Trophoblast cell (in vitro differentiated cells and primary cell): ENCODE results near the gene C17orf100.

Source experiments
- DNase-seq, 2 donors: peaks; one replicate each; pipeline ENCODE4 v3.0.0-alpha.2; 2016
- H2AFZ ChIP-seq: 2 replicates; pipeline ENCODE4 v1.6.1; 2013; ENCODE audit warnings: low read length, moderate library complexity, mild to moderate bottlenecking; ENCODE audit not compliant: insufficient read depth, poor library complexity
- H2AK5ac ChIP-seq: 2 replicates; pipeline ENCODE4 v1.6.1; 2013; ENCODE audit warnings: mild to moderate bottlenecking, low read length
- H2BK120ac ChIP-seq: 2 replicates; pipeline ENCODE4 v1.6.1; 2013; ENCODE audit warnings: low read length, mild to moderate bottlenecking, moderate library complexity; ENCODE audit not compliant: insufficient read depth, poor library complexity
- H2BK12ac ChIP-seq: 2 replicates; pipeline ENCODE4 v1.6.1; 2013; ENCODE audit warnings: mild to moderate bottlenecking, low read length, moderate library complexity
- H2BK5ac ChIP-seq: 2 replicates; pipeline ENCODE4 v1.6.1; 2013; ENCODE audit warnings: low read length, low read depth, moderate library complexity, mild to moderate bottlenecking; ENCODE audit not compliant: poor library complexity
- H3K14ac ChIP-seq: 2 replicates; pipeline ENCODE4 v1.6.1; 2013; ENCODE audit warnings: mild to moderate bottlenecking, low read length
- H3K18ac ChIP-seq: 2 replicates; pipeline ENCODE4 v1.6.1; 2013; ENCODE audit warnings: mild to moderate bottlenecking, low read length
- H3K23ac ChIP-seq: 2 replicates; pipeline ENCODE4 v1.6.1; 2013; ENCODE audit warnings: low read length
- H3K27ac ChIP-seq: 2 replicates; pipeline ENCODE4 v1.5.1; 2013; ENCODE audit warnings: low read depth, mild to moderate bottlenecking, inconsistent platforms, low read length, moderate library complexity
- H3K27me3 ChIP-seq: 2 replicates; pipeline ENCODE4 v1.6.1; 2013; ENCODE audit warnings: inconsistent platforms, mild to moderate bottlenecking, low read length, moderate library complexity; ENCODE audit not compliant: insufficient read depth
- H3K36me3 ChIP-seq, 2 experiments: 1 replicate in 1 of 2; 2 replicates in 1 of 2; pipeline ENCODE4 v1.6.1; 2013; ENCODE audit warnings: low read length in 2 of 2, mild to moderate bottlenecking in 2 of 2, moderate library complexity in 1 of 2; ENCODE audit not compliant: insufficient read depth in 2 of 2, control insufficient read depth in 1 of 2
- H3K4ac ChIP-seq: 2 replicates; pipeline ENCODE4 v1.6.1; 2013; ENCODE audit warnings: low read depth, mild to moderate bottlenecking, low read length, moderate library complexity
- H3K4me1 ChIP-seq, 2 experiments: 1 replicate in 1 of 2; 2 replicates in 1 of 2; pipeline ENCODE4 v1.6.1; 2013; ENCODE audit warnings: low read length in 2 of 2, mild to moderate bottlenecking in 2 of 2, moderate library complexity in 1 of 2; ENCODE audit not compliant: insufficient read depth in 2 of 2, control insufficient read depth in 1 of 2
- H3K4me2 ChIP-seq: 2 replicates; pipeline ENCODE4 v1.6.1; 2013; ENCODE audit warnings: inconsistent platforms, mild to moderate bottlenecking, low read length, moderate library complexity
- H3K4me3 ChIP-seq: 2 replicates; pipeline ENCODE4 v1.5.1; 2013; ENCODE audit warnings: mild to moderate bottlenecking, low read depth, low read length, inconsistent platforms
- H3K79me1 ChIP-seq: one replicate; pipeline ENCODE4 v1.6.1; 2013; ENCODE audit warnings: low read length
- H3K79me2 ChIP-seq: 2 replicates; pipeline ENCODE4 v1.6.1; 2013; ENCODE audit warnings: low read length, mild to moderate bottlenecking; ENCODE audit not compliant: control insufficient read depth, insufficient read depth, poor library complexity
- H3K9ac ChIP-seq: 2 replicates; pipeline ENCODE4 v1.6.1; 2013; ENCODE audit warnings: mild to moderate bottlenecking, low read length
- H3K9me3 ChIP-seq: 2 replicates; pipeline ENCODE4 v1.6.1; 2013; ENCODE audit warnings: low read depth, mild to moderate bottlenecking, control low read depth, inconsistent platforms, low read length; ENCODE audit not compliant: insufficient read depth
- H4K12ac ChIP-seq: 2 replicates; pipeline ENCODE4 v1.6.1; 2013; ENCODE audit warnings: low read depth, mild to moderate bottlenecking, low read length, moderate library complexity
- H4K8ac ChIP-seq: 2 replicates; pipeline ENCODE4 v1.6.1; 2013; ENCODE audit warnings: low read depth, mild to moderate bottlenecking, low read length, moderate library complexity
- H4K91ac ChIP-seq: one replicate; pipeline ENCODE4 v1.6.1; 2013; ENCODE audit warnings: low read depth, mild to moderate bottlenecking, low read length, moderate library complexity
- WGBS: extraction: QIAGEN DNeasy Blood & Tissue Kit; methylation state at CpG from one replicate; pipeline ENCODE4 v1.1.7; 2013; ENCODE audit warnings: missing lambda C conversion rate; ENCODE audit not compliant: insufficient read length, insufficient coverage; ENCODE audit errors: extremely low coverage; 5-methylcytosine and 5-hydroxymethylcytosine counted together

C17orf100 gene

DNA sequence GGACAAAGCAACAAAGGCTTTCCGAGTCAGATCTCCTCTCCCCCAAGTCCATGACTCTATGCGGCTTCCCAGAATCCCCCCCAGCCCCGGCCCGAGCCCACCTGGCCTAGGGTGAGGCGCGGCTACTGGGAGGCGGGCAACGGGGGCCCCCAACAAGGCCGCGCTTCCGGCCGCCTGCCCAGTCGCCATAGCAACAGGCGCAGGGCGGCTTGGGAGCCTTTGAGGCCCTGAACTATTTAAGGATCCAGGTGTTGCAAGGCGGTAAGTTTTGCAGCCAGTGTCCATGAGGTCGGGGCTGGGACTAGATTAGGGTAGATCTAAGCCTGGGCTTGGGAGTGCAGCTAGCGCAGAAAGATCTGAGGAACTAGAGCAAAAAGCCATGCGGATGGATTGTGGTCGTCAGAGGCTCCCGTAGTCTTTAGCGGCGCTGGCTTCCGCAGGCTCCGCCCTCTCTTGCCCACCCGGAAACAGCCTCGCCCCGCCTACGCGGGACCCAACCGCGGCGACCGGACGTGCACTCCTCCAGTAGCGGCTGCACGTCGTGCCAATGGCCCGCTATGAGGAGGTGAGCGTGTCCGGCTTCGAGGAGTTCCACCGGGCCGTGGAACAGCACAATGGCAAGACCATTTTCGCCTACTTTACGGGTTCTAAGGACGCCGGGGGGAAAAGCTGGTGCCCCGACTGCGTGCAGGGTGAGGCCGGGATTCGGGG lies 10.9 kb upstream of the C17orf100 start, which contains the start of the genes KIAA0753 and TXNDC17:
Gene KIAA0753 (minus strand): TSS at position 176 of the 711 bp plus-strand sequence. CDS start 5,608 bp downstream, outside the sequence.
Gene TXNDC17 (plus strand): TSS at position 525 of the 711 bp plus-strand sequence. CDS start 23 bp downstream, at position 548.
- Histone ChIP-seq H2BK5ac (peak within 1 kb of the TSS; percentile 99), H4K12ac (peak within 1 kb of the TSS; percentile 94), H3K27me3 (no peaks in the 10 kb centered on the region), H3K14ac (peak within 1 kb of the TSS; percentile 93), H4K91ac (peak within 1 kb of the TSS; percentile 94), H3K4me1 (peaks cover 9 to 10% of the 10 kb centered on the region in 2 experiments), H3K9me3 (no peaks in the 10 kb centered on the region), H3K4me2 (peak within 1 kb of the TSS; percentile 69), H3K79me1 (peaks cover 12% of the 10 kb centered on the region), H2BK120ac (peak within 1 kb of the TSS; percentile 97), H3K36me3 (peaks cover 3 to 5% of the 10 kb centered on the region in 2 experiments), H3K4me3 (peak within 1 kb of the TSS; percentile 87), H3K23ac (no peak within 1 kb of the TSS), H4K8ac (peak within 1 kb of the TSS; percentile 99), H3K9ac (peak within 1 kb of the TSS; percentile 83), H2AK5ac (peak within 1 kb of the TSS; percentile 49), H2BK12ac (no peak within 1 kb of the TSS), H3K79me2 (peaks cover 9% of the 10 kb centered on the region), H3K4ac (peak within 1 kb of the TSS; percentile 88), H2AFZ (peak within 1 kb of the TSS; percentile 94), H3K27ac (peak within 1 kb of the TSS; percentile 80), H3K18ac (peak within 1 kb of the TSS; percentile 93)
- WGBS = no CpG with 5 or more reads among the region's 52 CpGs
- DNase-seq = peak; percentile 69 to 87

DNA sequence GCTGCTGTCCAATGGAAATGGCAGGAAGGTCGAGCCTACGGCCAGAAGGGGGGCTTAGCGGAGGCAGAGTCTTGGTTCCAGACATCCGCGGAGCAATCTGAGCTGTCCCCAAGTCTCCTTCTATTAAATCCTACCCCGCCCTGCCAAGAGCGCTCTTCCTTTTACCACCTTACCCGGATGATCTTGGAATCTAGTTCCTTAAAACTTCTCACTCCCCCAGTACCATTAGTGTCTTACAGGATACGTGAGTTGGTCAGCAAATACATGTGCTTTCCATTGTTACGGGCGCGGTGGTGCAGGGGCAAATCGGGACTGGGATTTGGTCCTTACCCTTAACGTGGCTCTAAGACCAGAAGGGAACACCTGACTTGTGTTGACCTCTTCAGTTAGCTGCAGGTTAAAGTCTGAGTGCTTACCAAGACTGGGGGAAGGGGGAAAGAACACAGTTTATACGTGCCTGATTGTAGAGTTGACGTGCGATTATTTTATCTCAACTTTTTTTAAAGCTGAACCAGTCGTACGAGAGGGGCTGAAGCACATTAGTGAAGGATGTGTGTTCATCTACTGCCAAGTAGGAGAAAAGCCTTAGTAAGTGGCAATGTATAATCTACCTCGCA lies 10.2 kb upstream of the C17orf100 start:
- Histone ChIP-seq H3K14ac (peak overlapping the region; percentile 23), H3K4me3 (peak overlapping the region; percentile 87), H2BK5ac (peak overlapping the region; percentile 5), H3K18ac (peak overlapping the region; percentile 7), H3K27me3 (no peaks in the 10 kb centered on the region), H3K79me1 (peaks cover 12% of the 10 kb centered on the region), H3K9me3 (no peaks in the 10 kb centered on the region), H3K79me2 (peaks cover 9% of the 10 kb centered on the region), H3K4me1 (peaks cover 9 to 10% of the 10 kb centered on the region in 2 experiments), H3K4ac (no peak overlapping the region), H3K9ac (peak overlapping the region; percentile 83), H4K12ac (peak overlapping the region; percentile 20), H2BK120ac (no peak overlapping the region), H4K91ac (no peak overlapping the region), H3K23ac (no peak overlapping the region), H3K36me3 (peaks cover 3 to 5% of the 10 kb centered on the region in 2 experiments), H3K4me2 (peak overlapping the region; percentile 69), H2AFZ (peak overlapping the region; percentile 41), H4K8ac (peak overlapping the region; percentile 99), H3K27ac (peak overlapping the region; percentile 14), H2BK12ac (no peak overlapping the region), H2AK5ac (no peak overlapping the region)
- DNase-seq = peak; percentile 6 to 54
- no CpG with 5 or more reads among the region's 20 CpGs for WGBS

DNA sequence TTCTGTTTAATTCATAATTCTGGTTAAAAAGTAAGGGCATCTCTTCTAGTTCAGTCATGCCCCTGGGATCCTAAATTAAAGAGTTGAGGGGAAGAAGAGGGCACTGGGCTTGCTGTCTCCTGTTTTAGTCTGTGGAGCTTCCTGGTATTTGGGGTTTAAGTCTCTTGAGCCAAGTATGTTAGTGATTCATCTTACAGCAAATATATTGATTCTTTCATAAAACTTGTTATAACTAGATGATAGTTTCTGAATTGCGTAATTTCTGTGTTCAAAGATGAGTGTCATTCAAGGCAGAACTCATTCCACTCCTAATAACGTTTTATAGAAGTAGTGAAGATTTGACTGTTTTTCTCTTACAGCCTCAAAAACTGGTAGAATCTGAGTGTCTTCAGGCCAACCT lies 9.0 kb upstream of the C17orf100 start:
- Histone ChIP-seq H2BK12ac (no peak overlapping the region), H3K27ac (no peak overlapping the region), H2AK5ac (no peak overlapping the region), H3K79me2 (peaks cover 9% of the 10 kb centered on the region), H3K14ac (no peak overlapping the region), H3K18ac (no peak overlapping the region), H4K12ac (no peak overlapping the region), H3K4ac (no peak overlapping the region), H3K4me1 (peaks cover 9 to 10% of the 10 kb centered on the region in 2 experiments), H3K23ac (no peak overlapping the region), H3K27me3 (no peaks in the 10 kb centered on the region), H3K9me3 (no peaks in the 10 kb centered on the region), H2BK120ac (no peak overlapping the region), H3K36me3 (peaks cover 6 to 7% of the 10 kb centered on the region in 2 experiments), H2BK5ac (no peak overlapping the region), H3K79me1 (peaks cover 12% of the 10 kb centered on the region), H4K8ac (no peak overlapping the region), H4K91ac (no peak overlapping the region), H3K4me2 (no peak overlapping the region), H2AFZ (no peak overlapping the region), H3K4me3 (no peak overlapping the region), H3K9ac (no peak overlapping the region)
- WGBS = no CpG with 5 or more reads among the region's 2 CpGs
- DNase-seq = no peak

DNA sequence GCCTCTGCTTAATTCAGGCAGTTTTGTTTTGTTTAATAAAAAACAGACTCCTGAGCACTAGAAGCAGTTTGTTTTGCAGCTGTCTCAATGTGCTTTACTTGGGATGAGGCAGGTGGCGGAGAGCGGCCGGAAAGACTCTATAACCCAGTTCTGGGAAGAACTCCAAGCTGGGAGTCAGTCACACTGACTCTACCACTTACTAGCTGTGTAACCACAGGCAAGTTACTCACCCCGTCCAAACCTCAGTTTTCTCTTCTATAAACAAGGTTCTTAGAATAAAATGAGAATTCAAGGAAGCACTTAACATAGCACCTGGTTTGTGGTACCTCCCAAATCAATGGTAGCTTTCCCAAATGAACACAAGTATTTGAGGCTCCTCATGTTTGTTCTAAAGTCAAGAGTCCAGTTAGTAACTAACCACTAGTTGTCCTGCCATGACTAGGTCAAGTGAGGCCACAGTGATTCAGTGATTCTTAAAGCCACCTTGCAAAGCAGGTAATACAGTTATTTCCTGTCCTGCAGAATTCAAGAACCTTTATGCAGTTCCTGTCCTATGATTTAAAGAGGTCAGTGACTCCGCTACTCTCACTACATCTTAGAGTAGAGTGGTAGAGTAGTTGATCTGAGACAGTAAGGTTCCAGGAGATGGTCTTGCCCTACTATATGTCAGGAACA lies 8.0 kb upstream of the C17orf100 start:
- Histone ChIP-seq H4K91ac (no peak overlapping the region), H3K18ac (no peak overlapping the region), H3K4me3 (no peak overlapping the region), H3K36me3 (peaks cover 4 to 12% of the 10 kb centered on the region in 2 experiments), H3K4ac (no peak overlapping the region), H3K27me3 (no peaks in the 10 kb centered on the region), H2AK5ac (no peak overlapping the region), H3K9me3 (no peaks in the 10 kb centered on the region), H3K4me1 (peaks cover 9 to 10% of the 10 kb centered on the region in 2 experiments), H3K9ac (no peak overlapping the region), H4K12ac (no peak overlapping the region), H3K14ac (no peak overlapping the region), H2BK12ac (no peak overlapping the region), H2AFZ (no peak overlapping the region), H4K8ac (no peak overlapping the region), H3K4me2 (no peak overlapping the region), H3K23ac (no peak overlapping the region), H3K79me2 (peaks cover 9% of the 10 kb centered on the region), H3K79me1 (peaks cover 12% of the 10 kb centered on the region), H3K27ac (no peak overlapping the region), H2BK5ac (no peak overlapping the region), H2BK120ac (no peak overlapping the region)
- WGBS = no CpG with 5 or more reads among the region's 5 CpGs
- DNase-seq = no peak
